RWPE1 (cell line): Measurements from ENCODE around the gene PROKR1.

Experiments used
- CTCF ChIA-PET: fragments of 350-600 bp; sonication (Branson Sonifier 250); formaldehyde crosslinking; extraction: SDS; loops from one replicate; lab custom pipeline; 2021; lab: Yijun Ruan, JAX
- POLR2A ChIA-PET: fragments of 400-600 bp; formaldehyde crosslinking; extraction: SDS; loops from one replicate; lab custom pipeline; 2020; ENCODE audit warnings: antibody characterized with exemption; ENCODE audit not compliant: low non-redundant PET; lab: Yijun Ruan, JAX
- DNase-seq: peaks from one replicate; pipeline ENCODE4 v3.0.0; 2012; ENCODE audit warnings: low spot score
- H3K27ac ChIP-seq: fragments of 450-650 bp; 2 replicates; pipeline ENCODE4 v1.5.1; 2017
- CTCF ChIP-seq: fragments of 450-650 bp; conservative IDR thresholded peaks from 2 replicates; pipeline ENCODE4 v1.5.1; 2017; ENCODE audit warnings: low read depth, mild to moderate bottlenecking

The PROKR1 gene

GRCh38 chr2:68698567-68699377 lies 55.4 kb downstream of the PROKR1 start:
- no peak overlapping the region for H3K27ac ChIP-seq
- DNase-seq, result no peak
- TF ChIP-seq CTCF, result no peak
- CTCF ChIA-PET, result no interaction called here
- POLR2A ChIA-PET, result no interaction called here

GRCh38 chr2:68700560-68700959 lies 57.2 kb downstream of the PROKR1 start:
- DNase-seq, result no peak
- no peak for TF ChIP-seq CTCF
- ChIA-PET POLR2A (no interaction called here), CTCF (interaction anchor here (0.6 to 0.7 kb wide), 2 partner anchors 9 to 224 kb away, joined by 3 to 5 read pairs; no protein-coding TSS in a partner anchor)
- H3K27ac ChIP-seq, result no peak overlapping the region

GRCh38 chr2:68706637-68707036 lies 63.3 kb downstream of the PROKR1 start:
- H3K27ac ChIP-seq, result no peak overlapping the region
- DNase-seq, result no peak
- CTCF ChIA-PET, result no interaction called here
- no peak for TF ChIP-seq CTCF
- POLR2A ChIA-PET, result no interaction called here
